Esophagus squamous epithelium (tissue), 4 donors: ENCODE results near the gene DERA.

ENCODE experiments used
- CTCF ChIP-seq, 6 experiments: fragments of 450-650 bp in 4 of 6; fragments of 200-600 bp in 2 of 6; sonication (generic) in 2 of 6; IDR thresholded peaks; one replicate each; pipeline ENCODE4 v1.5.1; 2016 to 2019; ENCODE audit warnings: antibody characterized with exemption in 6 of 6, mild to moderate bottlenecking in 4 of 6, moderate library complexity in 4 of 6
- POLR2A ChIP-seq, 4 donors: fragments of 450-650 bp; IDR thresholded peaks; one replicate each; pipeline ENCODE4 v1.6.1; 2017; ENCODE audit warnings: antibody characterized with exemption in 4 of 4, mild to moderate bottlenecking in 4 of 4, moderate library complexity in 3 of 4

GRCh38 chr12:15984963-15985362 lies 73.8 kb downstream of the DERA start:
- TF ChIP-seq CTCF (IDR thresholded peaks at IDR 0.05) (no peak), POLR2A (IDR thresholded peaks at IDR 0.05) (no peak)
